DND-41 (cell line): Measurements from ENCODE around the gene BCKDK.
A peak's percentile ranks its signal among the peaks of the same experiment; 100 is the strongest.

Experiments used
- ATAC-seq: fragments of 200-7000 bp; cut with Tn5 transposase; 3 replicates; pipeline ENCODE4 v1.9.1; 2021; ENCODE audit warnings: low read depth; ENCODE audit not compliant: insufficient read depth
- DNase-seq: peaks from one replicate; pipeline ENCODE4 v3.0.0-alpha.2; 2020
- H2AFZ ChIP-seq: 2 replicates; pipeline ENCODE4 v1.6.0; 2012; ENCODE audit warnings: low read depth, low read length
- H3K27ac ChIP-seq: 2 replicates; pipeline ENCODE4 v1.5.1; 2012; ENCODE audit warnings: low read length, inconsistent platforms
- H3K27me3 ChIP-seq: fragments of 200-600 bp; sonication (generic); 2 replicates; pipeline ENCODE4 v1.6.0; 2012; ENCODE audit warnings: low read length, mild to moderate bottlenecking, inconsistent platforms; ENCODE audit not compliant: insufficient read depth, poor library complexity
- H3K36me3 ChIP-seq: 2 replicates; pipeline ENCODE4 v1.5.1; 2012; ENCODE audit warnings: low read length, inconsistent platforms; ENCODE audit not compliant: insufficient read depth
- H3K4me1 ChIP-seq: 2 replicates; pipeline ENCODE4 v1.5.1; 2012; ENCODE audit warnings: mild to moderate bottlenecking, low read length; ENCODE audit not compliant: insufficient read depth
- H3K4me2 ChIP-seq: 2 replicates; pipeline ENCODE4 v1.6.0; 2012; ENCODE audit warnings: mild to moderate bottlenecking, moderate library complexity, low read length, inconsistent platforms; ENCODE audit not compliant: insufficient read depth
- H3K4me3 ChIP-seq, 2 experiments: fragments of 200-600 bp in 1 of 2; shearing (Covaris generic) in 1 of 2; 2 replicates each; pipeline ENCODE4 v1.5.1; 2012 to 2016; ENCODE audit warnings: inconsistent platforms in 2 of 2, low read length in 2 of 2, mild to moderate bottlenecking in 2 of 2, low read depth in 1 of 2, moderate library complexity in 1 of 2
- H3K79me2 ChIP-seq: 2 replicates; pipeline ENCODE4 v1.6.0; 2012; ENCODE audit warnings: low read length, inconsistent platforms; ENCODE audit not compliant: insufficient read depth
- H3K9ac ChIP-seq: 2 replicates; pipeline ENCODE4 v1.6.0; 2012; ENCODE audit warnings: low read depth, mild to moderate bottlenecking, inconsistent platforms, low read length, moderate library complexity
- H3K9me3 ChIP-seq: 2 replicates; pipeline ENCODE4 v1.5.1; 2012; ENCODE audit warnings: low read length, moderate library complexity, mild to moderate bottlenecking, inconsistent platforms; ENCODE audit not compliant: insufficient read depth, severe bottlenecking
- H4K20me1 ChIP-seq: 2 replicates; pipeline ENCODE4 v1.6.0; 2012; ENCODE audit warnings: low read length; ENCODE audit not compliant: insufficient read depth
- EZH2 ChIP-seq: IDR thresholded peaks from 3 replicates; pipeline ENCODE4 v1.6.1; 2012; ENCODE audit warnings: borderline replicate concordance, low read depth, mild to moderate bottlenecking, moderate library complexity, low read length, inconsistent platforms; ENCODE audit not compliant: severe bottlenecking
- TF ChIP-seq, protein P1 (sequence below): IDR thresholded peaks from 2 replicates; pipeline ENCODE4 v1.5.1; 2012; ENCODE audit warnings: borderline replicate concordance, low read length, moderate library complexity, mild to moderate bottlenecking; ENCODE audit not compliant: poor library complexity, severe bottlenecking; ENCODE audit errors: extremely low read depth

Gene BCKDK

DNA sequence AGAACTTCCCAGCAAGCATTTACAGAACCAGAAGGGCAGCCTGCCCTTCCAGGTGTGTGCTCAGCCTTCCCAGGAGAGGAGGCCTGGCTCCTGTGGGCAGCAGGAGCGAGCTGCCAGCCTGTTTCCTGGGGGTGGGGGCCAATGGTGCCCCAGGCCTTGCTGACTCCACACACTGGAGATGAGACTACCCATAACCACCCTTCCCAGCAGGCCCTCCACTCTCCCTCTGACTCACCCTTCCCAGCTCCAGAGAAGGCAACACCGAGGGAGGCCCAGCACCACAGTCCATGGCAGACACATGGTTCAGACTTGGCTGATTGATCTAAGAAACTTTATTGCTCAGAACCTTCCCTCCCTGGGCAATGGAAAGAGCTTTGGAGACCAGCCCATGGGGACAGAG, 17.6 kb upstream of the BCKDK start:
- Histone ChIP-seq H3K4me1 (peaks cover 26% of the 10 kb centered on the region), H3K9me3 (no peaks in the 10 kb centered on the region), H3K27ac (no peak overlapping the region), H3K4me3 (no peak overlapping the region), H3K9ac (no peak overlapping the region), H2AFZ (no peak overlapping the region), H3K36me3 (peaks cover 56% of the 10 kb centered on the region), H4K20me1 (0 out of 2 replicates have a peak, but pooled peaks cover 18% of the 10 kb centered on the region), H3K4me2 (no peak overlapping the region), H3K79me2 (peaks cover 37% of the 10 kb centered on the region), H3K27me3 (no peaks in the 10 kb centered on the region)
- no peak for DNase-seq
- ATAC-seq: no peak
- TF ChIP-seq, protein P1, sequence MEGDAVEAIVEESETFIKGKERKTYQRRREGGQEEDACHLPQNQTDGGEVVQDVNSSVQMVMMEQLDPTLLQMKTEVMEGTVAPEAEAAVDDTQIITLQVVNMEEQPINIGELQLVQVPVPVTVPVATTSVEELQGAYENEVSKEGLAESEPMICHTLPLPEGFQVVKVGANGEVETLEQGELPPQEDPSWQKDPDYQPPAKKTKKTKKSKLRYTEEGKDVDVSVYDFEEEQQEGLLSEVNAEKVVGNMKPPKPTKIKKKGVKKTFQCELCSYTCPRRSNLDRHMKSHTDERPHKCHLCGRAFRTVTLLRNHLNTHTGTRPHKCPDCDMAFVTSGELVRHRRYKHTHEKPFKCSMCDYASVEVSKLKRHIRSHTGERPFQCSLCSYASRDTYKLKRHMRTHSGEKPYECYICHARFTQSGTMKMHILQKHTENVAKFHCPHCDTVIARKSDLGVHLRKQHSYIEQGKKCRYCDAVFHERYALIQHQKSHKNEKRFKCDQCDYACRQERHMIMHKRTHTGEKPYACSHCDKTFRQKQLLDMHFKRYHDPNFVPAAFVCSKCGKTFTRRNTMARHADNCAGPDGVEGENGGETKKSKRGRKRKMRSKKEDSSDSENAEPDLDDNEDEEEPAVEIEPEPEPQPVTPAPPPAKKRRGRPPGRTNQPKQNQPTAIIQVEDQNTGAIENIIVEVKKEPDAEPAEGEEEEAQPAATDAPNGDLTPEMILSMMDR: no peak
- TF ChIP-seq EZH2: no peak

DNA sequence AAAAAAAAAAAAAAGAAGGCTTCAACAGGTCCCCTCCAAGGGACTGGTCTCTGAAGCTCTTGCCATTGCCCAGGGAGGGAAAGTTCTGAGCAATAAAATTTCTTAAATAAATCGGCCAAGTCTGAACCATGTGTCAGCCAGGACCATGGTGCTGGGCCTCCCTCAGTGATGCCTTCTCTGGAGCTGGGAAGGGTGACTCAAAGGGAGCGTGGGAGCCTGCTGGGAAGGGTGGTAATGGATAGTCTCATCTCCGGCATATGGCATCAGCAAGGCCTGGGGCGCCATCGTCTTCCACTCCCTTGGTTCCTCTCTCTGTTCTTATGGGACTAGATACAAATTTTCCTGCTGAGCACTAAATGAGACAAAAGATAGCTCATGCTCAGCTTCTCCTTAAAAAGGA, 15.9 kb upstream of the BCKDK start:
- Histone ChIP-seq H3K9me3 (no peaks in the 10 kb centered on the region), H3K4me2 (peak overlapping the region; percentile 78; the same call in 1 of the 2 replicates), H3K36me3 (peaks cover 40% of the 10 kb centered on the region), H4K20me1 (0 out of 2 replicates have a peak, but pooled peaks cover 13% of the 10 kb centered on the region), H3K79me2 (peaks cover 37% of the 10 kb centered on the region), H2AFZ (no peak overlapping the region), H3K9ac (no peak overlapping the region), H3K27me3 (no peaks in the 10 kb centered on the region), H3K4me3 (no peak overlapping the region), H3K27ac (no peak overlapping the region), H3K4me1 (peaks cover 28% of the 10 kb centered on the region)
- ATAC-seq: no peak
- DNase-seq: no peak
- no peak for TF ChIP-seq EZH2
- TF ChIP-seq, protein P1: no peak

DNA sequence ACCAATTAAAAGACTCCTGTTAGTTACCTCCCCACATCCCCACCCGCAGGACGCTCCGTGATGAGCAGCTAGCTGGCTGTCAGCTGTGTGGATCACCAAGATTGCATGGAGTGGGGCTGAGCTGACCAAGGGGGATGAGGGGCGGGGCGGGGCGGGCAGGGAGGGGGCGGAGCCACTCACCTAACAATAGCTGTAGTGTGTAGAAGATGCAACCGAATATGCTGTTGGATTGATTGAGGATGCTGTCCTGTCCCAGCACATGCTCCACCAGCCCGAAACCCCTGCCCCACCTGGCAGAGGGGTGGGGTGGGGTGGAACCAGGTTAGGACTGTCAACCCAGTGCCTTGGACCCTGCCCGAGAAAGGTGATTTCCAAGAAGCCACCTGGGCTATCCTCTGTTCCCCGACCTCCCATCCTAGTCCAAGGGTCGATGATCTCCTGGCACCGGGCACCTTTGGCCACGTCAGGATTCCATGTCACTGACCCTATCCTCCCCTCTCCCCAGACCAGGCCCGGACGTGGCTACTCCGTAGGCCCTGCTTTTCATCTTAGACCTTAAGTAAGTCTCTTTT, 15.0 kb upstream of the BCKDK start:
- Histone ChIP-seq H3K9me3 (no peaks in the 10 kb centered on the region), H3K9ac (peak overlapping the region; percentile 68), H4K20me1 (0 out of 2 replicates have a peak, but pooled peaks cover 11% of the 10 kb centered on the region), H3K79me2 (peaks cover 37% of the 10 kb centered on the region), H2AFZ (no peak overlapping the region), H3K36me3 (peaks cover 35% of the 10 kb centered on the region), H3K4me3 (peak overlapping the region in 1 of 2 experiments; percentile 85; a peak in 2 of 4 replicates), H3K4me2 (peak overlapping the region; percentile 78), H3K27ac (no peak overlapping the region), H3K4me1 (peaks cover 28% of the 10 kb centered on the region), H3K27me3 (no peaks in the 10 kb centered on the region)
- TF ChIP-seq, protein P1: no peak
- no peak for TF ChIP-seq EZH2
- DNase-seq: no peak
- ATAC-seq: no peak

DNA sequence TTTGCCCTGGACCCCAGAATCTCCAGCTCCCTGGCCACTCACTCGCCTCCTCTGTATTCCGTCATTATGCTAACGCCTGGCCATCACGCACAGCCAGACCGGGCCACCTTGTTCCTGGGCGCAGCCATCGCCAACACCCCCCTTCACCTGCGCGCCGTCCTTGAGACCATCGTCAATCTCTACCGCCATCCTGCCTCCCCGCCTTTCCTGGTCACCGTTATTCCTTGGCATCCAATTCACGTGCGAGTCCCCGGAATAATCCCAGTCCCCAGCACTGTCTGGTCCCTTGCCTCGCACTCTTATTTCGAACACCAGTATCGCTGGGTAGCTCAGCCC, 14.1 kb upstream of the BCKDK start:
- Histone ChIP-seq H3K36me3 (peaks cover 27% of the 10 kb centered on the region), H4K20me1 (0 out of 2 replicates have a peak, but pooled peaks cover 3% of the 10 kb centered on the region), H3K27me3 (no peaks in the 10 kb centered on the region), H3K4me1 (peaks cover 28% of the 10 kb centered on the region), H3K79me2 (peaks cover 37% of the 10 kb centered on the region), H2AFZ (peak overlapping the region; percentile 78), H3K27ac (peak overlapping the region; percentile 68), H3K4me2 (peak overlapping the region; percentile 78), H3K9me3 (no peaks in the 10 kb centered on the region), H3K4me3 (peak overlapping the region; percentile 39 to 85; a peak in 3 of 4 replicates), H3K9ac (peak overlapping the region; percentile 68)
- ATAC-seq (no peak), DNase-seq (no peak)
- TF ChIP-seq, protein P1: no peak
- TF ChIP-seq EZH2: no peak
